ENCODE data around the gene RPL35.

The RPL35 gene

GRCh38 chr9:124861342-124862229, at the start of gene RPL35, which contains the start of gene ARPC5L:
Gene RPL35, minus strand, starts transcription at chr9:124861957. Its CDS starts 45 bp downstream, at chr9:124861912.
Gene ARPC5L, plus strand, starts transcription at chr9:124862130. Its CDS starts 7,161 bp downstream, at chr9:124869291.
- peak; percentile 91 for DNase-seq (ENCODE audit: low read depth)

GRCh38 chr9:124908098-124908497, 46.3 kb upstream of the RPL35 start:
- DNase-seq (ENCODE audit: low read depth): no peak

- no peak for DNase-seq (ENCODE audit: low read depth)
Measured at GRCh38 chr9:124906966-124907365, 45.2 kb upstream of the RPL35 start.

GRCh38 chr9:124899845-124900244, 38.1 kb upstream of the RPL35 start:
- DNase-seq (ENCODE audit: low read depth): no peak

- no peak for DNase-seq (ENCODE audit: low read depth)
Measured at GRCh38 chr9:124897570-124898460, 36.1 kb upstream of the RPL35 start.

GRCh38 chr9:124894741-124895170, 33.0 kb upstream of the RPL35 start:
- DNase-seq (ENCODE audit: low read depth): no peak

GRCh38 chr9:124894035-124894740, 32.4 kb upstream of the RPL35 start:
- DNase-seq (ENCODE audit: low read depth): no peak

- DNase-seq (ENCODE audit: low read depth): no peak
Measured at GRCh38 chr9:124890179-124890578, 28.4 kb upstream of the RPL35 start.

- DNase-seq (ENCODE audit: low read depth): no peak
Measured at GRCh38 chr9:124889006-124889405, 27.2 kb upstream of the RPL35 start.

GRCh38 chr9:124887832-124888231, 26.1 kb upstream of the RPL35 start:
- DNase-seq (ENCODE audit: low read depth): no peak

GRCh38 chr9:124886866-124887492, 25.2 kb upstream of the RPL35 start:
- DNase-seq (ENCODE audit: low read depth): no peak

GRCh38 chr9:124886461-124886860, 24.7 kb upstream of the RPL35 start:
- no peak for DNase-seq (ENCODE audit: low read depth)

GRCh38 chr9:124885551-124885950, 23.8 kb upstream of the RPL35 start:
- no peak for DNase-seq (ENCODE audit: low read depth)

- DNase-seq (ENCODE audit: low read depth): no peak
Measured at GRCh38 chr9:124884376-124884775, 22.6 kb upstream of the RPL35 start.

- no peak for DNase-seq (ENCODE audit: low read depth)
Measured at GRCh38 chr9:124882231-124882630, 20.5 kb upstream of the RPL35 start.

- DNase-seq (ENCODE audit: low read depth): no peak
Measured at GRCh38 chr9:124881138-124881743, 19.5 kb upstream of the RPL35 start.

GRCh38 chr9:124880501-124880900, 18.7 kb upstream of the RPL35 start:
- DNase-seq (ENCODE audit: low read depth): no peak

- DNase-seq (ENCODE audit: low read depth): no peak
Measured at GRCh38 chr9:124879226-124879625, 17.5 kb upstream of the RPL35 start.

GRCh38 chr9:124878518-124878917, 16.8 kb upstream of the RPL35 start:
- no peak for DNase-seq (ENCODE audit: low read depth)

GRCh38 chr9:124878021-124878420, 16.3 kb upstream of the RPL35 start:
- no peak for DNase-seq (ENCODE audit: low read depth)
